ENCODE measurements around the gene HEATR1.

Gene HEATR1

GRCh38 chr1:236604905-236605806, 840 bp upstream of the HEATR1 start:
- H3K4me1 ChIP-seq (ENCODE audit: low read depth, poor library complexity, severe bottlenecking): peaks cover 16% of the 10 kb centered on the region
- H3K27ac ChIP-seq: peak overlapping the region; percentile 42; the same call in 1 of the 2 replicates
- peak overlapping the region; percentile 59 for H3K4me2 ChIP-seq
- no peak overlapping the region for H3K4me3 ChIP-seq (IDR thresholded peaks at IDR 0.05; ENCODE audit: insufficient read depth, low read depth, low read length)
- H3K79me2 ChIP-seq (ENCODE audit: insufficient read depth, low read depth): peaks cover 40% of the 10 kb centered on the region
- peak overlapping the region; percentile 57 for H3K9ac ChIP-seq
- no peaks in the 10 kb centered on the region for H4K20me1 ChIP-seq (ENCODE audit: insufficient read depth)
- no peaks in the 10 kb centered on the region for H3K27me3 ChIP-seq (ENCODE audit: insufficient read depth, low read depth)
- H2AFZ ChIP-seq (ENCODE audit: low read depth): peak overlapping the region; percentile 96
- TF ChIP-seq, protein P1, sequence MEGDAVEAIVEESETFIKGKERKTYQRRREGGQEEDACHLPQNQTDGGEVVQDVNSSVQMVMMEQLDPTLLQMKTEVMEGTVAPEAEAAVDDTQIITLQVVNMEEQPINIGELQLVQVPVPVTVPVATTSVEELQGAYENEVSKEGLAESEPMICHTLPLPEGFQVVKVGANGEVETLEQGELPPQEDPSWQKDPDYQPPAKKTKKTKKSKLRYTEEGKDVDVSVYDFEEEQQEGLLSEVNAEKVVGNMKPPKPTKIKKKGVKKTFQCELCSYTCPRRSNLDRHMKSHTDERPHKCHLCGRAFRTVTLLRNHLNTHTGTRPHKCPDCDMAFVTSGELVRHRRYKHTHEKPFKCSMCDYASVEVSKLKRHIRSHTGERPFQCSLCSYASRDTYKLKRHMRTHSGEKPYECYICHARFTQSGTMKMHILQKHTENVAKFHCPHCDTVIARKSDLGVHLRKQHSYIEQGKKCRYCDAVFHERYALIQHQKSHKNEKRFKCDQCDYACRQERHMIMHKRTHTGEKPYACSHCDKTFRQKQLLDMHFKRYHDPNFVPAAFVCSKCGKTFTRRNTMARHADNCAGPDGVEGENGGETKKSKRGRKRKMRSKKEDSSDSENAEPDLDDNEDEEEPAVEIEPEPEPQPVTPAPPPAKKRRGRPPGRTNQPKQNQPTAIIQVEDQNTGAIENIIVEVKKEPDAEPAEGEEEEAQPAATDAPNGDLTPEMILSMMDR (conservative IDR thresholded peaks at IDR 0.05; ENCODE audit: low read depth, low read length): no peak
- peaks cover 4% of the 10 kb centered on the region; the same call in 1 of the 2 replicates for H3K36me3 ChIP-seq (ENCODE audit: insufficient read depth)

GRCh38 chr1:236602171-236602570, 2.1 kb downstream of the HEATR1 start:
- Histone ChIP-seq H3K27ac (no peak overlapping the region), H3K4me3 (IDR thresholded peaks at IDR 0.05; ENCODE audit: insufficient read depth, low read depth, low read length) (no peak overlapping the region), H3K36me3 (ENCODE audit: insufficient read depth) (peaks cover 4% of the 10 kb centered on the region; the same call in 1 of the 2 replicates), H3K4me2 (peak overlapping the region; percentile 69; the same call in 1 of the 2 replicates), H3K27me3 (ENCODE audit: insufficient read depth, low read depth) (no peaks in the 10 kb centered on the region), H3K4me1 (ENCODE audit: low read depth, poor library complexity, severe bottlenecking) (peaks cover 16% of the 10 kb centered on the region), H2AFZ (ENCODE audit: low read depth) (no peak overlapping the region), H3K79me2 (ENCODE audit: insufficient read depth, low read depth) (peaks cover 54% of the 10 kb centered on the region), H3K9ac (no peak overlapping the region), H4K20me1 (ENCODE audit: insufficient read depth) (no peaks in the 10 kb centered on the region)
- TF ChIP-seq, protein P1 (conservative IDR thresholded peaks at IDR 0.05; ENCODE audit: low read depth, low read length): no peak

DNA sequence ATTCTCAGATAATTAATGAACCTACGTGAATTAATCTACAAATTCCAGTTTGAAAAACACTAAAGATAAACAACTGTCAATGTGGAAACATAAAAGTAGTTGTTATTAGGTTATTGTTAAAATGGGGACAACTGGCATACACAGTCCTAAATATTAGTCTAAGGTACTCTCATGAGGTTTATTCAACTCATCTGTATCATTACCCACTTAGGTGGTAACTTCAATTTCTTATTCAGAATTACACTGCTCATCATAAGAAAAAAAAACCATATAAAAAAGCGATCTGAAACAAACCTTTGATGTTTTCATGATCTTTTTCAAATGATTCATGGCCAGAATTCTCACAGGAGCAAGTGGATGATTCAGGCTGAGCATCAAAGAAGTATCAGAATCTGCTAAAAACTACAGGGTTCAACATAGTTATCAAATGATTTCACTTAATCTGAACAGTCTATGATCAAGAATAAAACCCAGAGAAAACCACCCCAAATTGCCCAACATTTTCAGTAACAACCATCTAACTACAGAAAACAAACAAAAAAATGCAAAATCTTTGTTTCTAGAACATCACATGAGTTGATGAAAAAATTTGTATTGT, 13.7 kb downstream of the HEATR1 start:
- Histone ChIP-seq H3K4me1 (ENCODE audit: low read depth, poor library complexity, severe bottlenecking) (no peaks in the 10 kb centered on the region), H3K4me2 (no peak overlapping the region), H3K79me2 (ENCODE audit: insufficient read depth, low read depth) (no peaks in the 10 kb centered on the region), H3K36me3 (ENCODE audit: insufficient read depth) (peaks cover 42% of the 10 kb centered on the region; the same call in 1 of the 2 replicates), H3K27ac (no peak overlapping the region), H2AFZ (ENCODE audit: low read depth) (no peak overlapping the region), H3K4me3 (IDR thresholded peaks at IDR 0.05; ENCODE audit: insufficient read depth, low read depth, low read length) (no peak overlapping the region), H4K20me1 (ENCODE audit: insufficient read depth) (no peaks in the 10 kb centered on the region; the same call in 1 of the 2 replicates), H3K27me3 (ENCODE audit: insufficient read depth, low read depth) (no peaks in the 10 kb centered on the region), H3K9ac (no peak overlapping the region)
- TF ChIP-seq, protein P1 (conservative IDR thresholded peaks at IDR 0.05; ENCODE audit: low read depth, low read length): no peak

GRCh38 chr1:236589531-236589930, 14.8 kb downstream of the HEATR1 start:
- no peak overlapping the region for H3K4me3 ChIP-seq (IDR thresholded peaks at IDR 0.05; ENCODE audit: insufficient read depth, low read depth, low read length)
- H3K36me3 ChIP-seq (ENCODE audit: insufficient read depth): peaks cover 38% of the 10 kb centered on the region; the same call in 1 of the 2 replicates
- H4K20me1 ChIP-seq (ENCODE audit: insufficient read depth): no peaks in the 10 kb centered on the region
- H3K4me1 ChIP-seq (ENCODE audit: low read depth, poor library complexity, severe bottlenecking): no peaks in the 10 kb centered on the region
- no peaks in the 10 kb centered on the region for H3K27me3 ChIP-seq (ENCODE audit: insufficient read depth, low read depth)
- TF ChIP-seq, protein P1 (conservative IDR thresholded peaks at IDR 0.05; ENCODE audit: low read depth, low read length): no peak
- H2AFZ ChIP-seq (ENCODE audit: low read depth): no peak overlapping the region
- no peak overlapping the region for H3K9ac ChIP-seq
- no peak overlapping the region for H3K27ac ChIP-seq
- H3K4me2 ChIP-seq: no peak overlapping the region
- no peaks in the 10 kb centered on the region for H3K79me2 ChIP-seq (ENCODE audit: insufficient read depth, low read depth)
